ENCODE results near the gene HSF2BP.
"Not testable (repeated sequence)": the region's sequence is repeated elsewhere in the genome, so short reads cannot be mapped to it uniquely, and the experiment has no call there.

Gene HSF2BP

DNA sequence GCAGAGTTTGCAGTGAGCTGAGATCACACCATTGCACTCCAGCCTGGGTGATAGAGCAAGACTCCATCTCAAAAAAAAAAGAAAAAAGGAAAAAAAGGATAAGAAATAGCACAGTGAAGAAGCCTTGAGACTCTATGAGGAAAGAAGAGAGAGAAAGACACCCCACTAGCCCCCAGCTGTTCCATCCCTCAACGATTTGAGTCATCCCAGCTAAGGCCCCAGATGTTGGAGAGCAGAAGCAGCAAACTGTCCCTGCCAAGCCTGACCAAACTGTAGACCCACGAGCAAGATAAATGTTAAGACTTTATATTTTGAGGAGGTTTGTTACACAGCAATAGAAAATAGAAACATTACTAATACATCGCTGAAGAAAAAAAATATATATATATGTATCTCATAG is 42.4 kb downstream of the HSF2BP start:
- DNase-seq: not testable (repeated sequence)

DNA sequence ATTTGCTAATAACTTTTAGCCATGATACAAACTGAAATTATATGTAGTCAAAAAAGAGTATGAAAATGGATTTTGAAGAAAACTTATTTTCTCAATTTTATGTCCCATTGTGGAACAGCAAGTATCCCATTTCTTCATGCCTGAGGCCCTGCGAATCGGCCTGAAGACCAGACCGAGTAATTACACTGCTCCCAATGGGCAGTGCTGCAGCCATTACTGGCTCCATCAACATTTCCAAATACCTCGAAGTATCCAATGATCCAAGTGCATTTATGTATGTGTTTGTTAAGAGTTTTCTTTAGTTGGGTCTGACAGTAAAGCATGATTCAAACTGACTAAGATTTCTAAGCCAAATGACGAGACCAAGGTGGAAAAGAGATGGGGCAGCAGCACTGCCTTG is 44.4 kb downstream of the HSF2BP start:
- no peak for DNase-seq

DNA sequence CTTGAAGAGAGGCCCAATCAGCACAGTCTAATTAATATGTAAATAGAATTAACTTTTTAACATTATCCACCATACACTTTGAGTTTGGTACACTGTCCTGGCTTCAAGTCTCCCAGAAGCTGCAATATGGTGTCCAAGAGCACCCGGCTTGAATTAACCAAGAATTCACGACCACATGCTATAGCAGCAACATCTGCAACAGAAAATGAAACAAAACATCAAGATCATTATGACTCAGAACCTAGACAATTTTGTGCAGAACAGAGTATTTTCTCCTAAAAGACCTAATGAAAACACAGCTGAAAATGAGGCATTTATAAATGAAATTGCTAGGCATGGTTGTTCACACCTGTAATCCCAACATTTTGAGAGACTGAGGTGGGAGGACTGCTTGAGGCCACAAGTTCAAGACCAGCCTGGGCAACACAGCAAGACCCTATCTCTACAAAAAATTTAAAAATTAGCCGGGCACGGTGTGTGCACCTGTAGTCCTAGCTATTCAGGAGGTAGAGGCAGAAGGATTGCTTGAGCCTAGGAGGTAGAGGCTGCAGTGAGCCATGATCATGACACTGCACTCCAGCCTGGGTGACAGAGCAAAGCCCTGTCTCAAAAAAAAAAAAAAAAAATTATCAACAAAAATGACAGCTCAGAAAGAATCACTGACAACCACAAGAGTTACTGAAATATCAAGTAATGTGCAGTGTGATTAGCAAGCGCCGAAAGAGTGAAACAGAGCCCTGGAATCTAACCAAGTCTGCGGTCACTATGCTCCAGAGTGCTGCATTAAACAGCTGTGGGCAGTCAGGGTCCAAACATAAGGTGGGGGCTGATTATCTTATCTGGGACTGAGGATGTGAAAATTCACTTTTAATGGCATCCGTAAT is 45.3 kb downstream of the HSF2BP start:
- DNase-seq: no peak

DNA sequence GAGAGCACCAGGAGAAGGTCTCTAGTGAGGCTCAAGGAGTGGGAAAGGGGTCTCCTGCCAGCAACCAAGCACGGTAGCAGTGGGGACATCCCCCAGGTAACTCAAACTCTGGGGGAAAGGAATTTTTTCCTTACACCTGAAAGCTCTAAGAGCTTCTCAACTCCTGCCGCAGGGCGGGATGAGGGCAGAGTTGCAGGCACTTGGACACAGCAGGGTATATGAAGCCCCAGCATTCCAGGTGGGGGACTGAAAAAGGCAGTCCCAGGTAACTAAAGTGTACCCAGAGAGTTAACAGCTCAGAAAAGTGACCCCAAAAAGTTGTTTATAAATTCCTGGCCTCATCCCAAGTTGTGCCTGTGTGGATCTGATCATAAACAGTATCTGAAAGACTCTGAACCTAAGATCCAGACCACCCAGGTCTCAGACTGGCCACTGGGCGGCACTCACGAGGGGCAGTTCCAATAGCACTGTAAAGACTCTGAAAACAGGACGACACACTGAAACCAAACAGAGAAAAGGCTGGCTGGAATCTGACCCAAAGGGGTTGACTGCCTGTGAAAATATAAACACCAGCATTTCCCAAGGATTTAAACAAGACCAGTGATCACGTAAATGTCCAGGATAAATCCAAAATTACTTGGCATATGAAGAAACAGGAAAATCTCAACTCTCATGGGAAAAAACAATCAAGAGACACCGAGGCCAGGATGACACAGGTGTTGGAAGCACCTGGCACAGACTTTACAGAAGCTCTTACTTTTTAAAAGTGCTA is 47.5 kb downstream of the HSF2BP start:
- DNase-seq: no peak

DNA sequence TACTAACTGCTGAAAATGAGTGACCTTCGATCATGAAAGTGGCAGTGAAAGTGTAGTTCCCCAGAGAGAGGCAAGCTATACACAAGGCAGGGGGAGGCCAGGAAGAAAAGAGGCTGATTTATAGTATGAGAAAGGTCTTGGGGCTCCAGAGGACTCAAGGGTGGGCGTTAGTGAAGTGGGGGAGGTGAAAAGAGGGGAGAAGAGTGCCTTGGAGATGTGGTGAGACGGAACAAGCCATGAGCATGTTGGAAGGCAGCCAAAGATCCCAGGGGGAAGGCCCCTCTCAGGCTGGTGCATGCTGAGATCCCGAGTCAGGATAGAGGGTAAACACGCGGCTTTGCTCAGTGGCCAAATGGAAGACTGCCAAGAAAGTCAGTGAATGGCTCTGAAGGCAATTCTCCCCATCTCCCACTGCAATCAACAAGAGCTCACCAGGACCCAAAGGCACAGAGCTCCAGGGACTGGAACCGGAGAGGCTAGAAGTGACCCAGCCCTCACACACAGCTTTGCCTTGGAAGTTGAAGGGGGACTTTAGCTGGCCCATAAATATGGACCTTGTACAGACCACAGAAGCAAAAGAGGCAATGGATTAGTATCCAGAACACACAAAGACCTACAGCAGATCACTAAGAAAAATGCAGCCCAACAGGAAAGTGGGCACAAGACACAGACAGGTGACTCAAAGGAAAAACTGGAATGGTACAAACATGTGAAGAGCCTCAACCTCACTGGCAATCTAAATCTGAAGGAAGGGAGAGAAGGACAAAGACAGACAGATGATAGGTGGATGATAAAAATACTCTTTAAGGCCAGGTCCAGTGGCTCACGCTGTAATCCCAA is 49.6 kb downstream of the HSF2BP start:
- peak; percentile 74 for DNase-seq

DNA sequence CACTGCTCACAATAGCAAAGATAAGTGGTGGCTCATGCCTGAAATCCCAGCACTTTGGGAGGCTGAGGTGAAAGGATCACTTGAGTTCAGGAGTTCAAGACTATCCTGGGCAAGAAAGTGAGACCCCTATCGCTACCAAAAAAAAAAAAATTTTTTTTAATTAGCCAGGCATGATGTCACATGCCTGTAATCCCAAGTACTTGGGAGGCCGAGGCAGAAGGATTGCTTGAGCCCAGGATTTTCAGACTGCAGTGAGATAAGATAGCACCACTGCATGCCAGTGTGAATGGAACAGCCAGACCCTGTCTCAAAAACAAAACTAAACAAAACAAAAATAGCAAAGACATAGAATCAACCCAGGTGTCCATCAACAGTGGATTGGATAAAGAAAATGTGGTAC is 50.6 kb downstream of the HSF2BP start:
- no peak for DNase-seq

DNA sequence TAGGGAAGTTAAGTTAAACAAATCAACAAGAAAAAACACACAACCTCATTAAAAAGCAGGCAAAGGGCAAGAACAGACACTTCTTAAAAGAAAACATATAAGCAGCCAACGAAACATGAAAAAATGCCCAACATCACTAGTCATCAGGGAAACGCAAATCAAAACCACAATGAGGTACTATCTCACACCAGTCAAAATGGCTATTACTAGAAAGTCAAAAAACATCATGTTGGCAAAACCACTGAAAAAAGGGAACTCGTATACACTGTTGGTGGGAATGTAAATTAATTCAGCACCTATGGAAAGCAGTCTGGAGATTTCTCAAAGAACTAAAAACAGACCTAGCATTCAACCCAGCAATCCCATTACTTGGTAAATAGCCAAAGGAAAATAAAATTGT is 51.1 kb downstream of the HSF2BP start:
- DNase-seq: no peak

DNA sequence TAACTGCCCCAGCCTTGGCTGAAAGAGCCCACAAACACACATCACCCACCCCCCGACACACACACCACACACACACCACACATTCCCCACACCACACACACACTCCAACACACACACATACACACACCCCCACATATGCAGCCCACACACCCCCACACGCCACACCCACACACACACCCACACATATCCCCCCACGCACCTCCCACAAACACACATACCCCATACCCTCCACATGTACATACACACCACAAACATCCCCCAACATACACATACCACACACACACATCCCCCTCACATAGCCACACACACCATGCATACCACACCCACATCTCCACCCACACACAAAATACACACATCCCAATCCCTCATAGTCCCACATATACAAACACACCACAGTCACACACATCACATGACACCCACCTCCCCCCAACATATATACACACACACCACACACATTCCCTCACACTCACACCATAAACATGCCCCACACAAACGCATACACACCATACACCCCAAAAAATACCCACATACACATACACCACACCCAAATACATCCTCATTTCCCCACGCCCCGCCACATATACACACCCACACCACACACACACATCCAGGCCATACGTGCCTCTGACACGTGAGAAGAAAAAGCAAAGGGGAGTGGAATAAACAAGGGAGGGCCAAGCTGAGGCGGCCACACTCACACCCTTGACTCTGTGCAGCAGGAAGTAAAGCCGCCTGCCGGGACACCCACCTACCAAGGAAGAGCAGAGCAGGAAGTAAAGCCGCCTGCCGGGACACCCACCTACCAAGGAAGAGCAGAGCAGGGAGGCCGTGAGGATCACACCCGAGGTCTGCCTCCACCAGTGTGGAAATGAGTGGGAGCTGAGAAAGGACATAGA is 53.7 kb downstream of the HSF2BP start:
- no peak for DNase-seq

DNA sequence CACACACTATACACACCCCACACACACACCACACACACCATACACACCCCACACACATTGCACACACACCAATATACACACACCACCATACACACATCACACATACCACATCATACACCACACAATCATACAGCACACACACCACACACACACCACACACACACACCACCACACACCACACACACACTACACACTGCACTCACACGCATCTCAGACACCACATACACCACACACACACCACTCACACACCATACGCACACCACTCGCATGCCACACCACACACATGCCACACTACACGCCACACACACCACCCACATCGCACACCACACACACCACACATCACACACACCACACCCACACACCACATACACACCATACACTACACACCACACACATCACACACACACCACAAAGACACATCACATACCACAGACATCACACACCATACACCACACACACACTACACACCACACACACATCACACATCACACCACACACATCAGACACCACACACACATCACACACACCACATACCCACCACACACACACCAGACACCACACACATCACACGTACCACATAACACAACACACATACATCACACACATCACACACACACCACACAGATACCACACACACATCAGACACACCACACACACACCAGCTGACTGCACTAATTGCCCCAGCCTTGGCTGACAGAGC is 54.6 kb downstream of the HSF2BP start:
- DNase-seq: no peak

DNA sequence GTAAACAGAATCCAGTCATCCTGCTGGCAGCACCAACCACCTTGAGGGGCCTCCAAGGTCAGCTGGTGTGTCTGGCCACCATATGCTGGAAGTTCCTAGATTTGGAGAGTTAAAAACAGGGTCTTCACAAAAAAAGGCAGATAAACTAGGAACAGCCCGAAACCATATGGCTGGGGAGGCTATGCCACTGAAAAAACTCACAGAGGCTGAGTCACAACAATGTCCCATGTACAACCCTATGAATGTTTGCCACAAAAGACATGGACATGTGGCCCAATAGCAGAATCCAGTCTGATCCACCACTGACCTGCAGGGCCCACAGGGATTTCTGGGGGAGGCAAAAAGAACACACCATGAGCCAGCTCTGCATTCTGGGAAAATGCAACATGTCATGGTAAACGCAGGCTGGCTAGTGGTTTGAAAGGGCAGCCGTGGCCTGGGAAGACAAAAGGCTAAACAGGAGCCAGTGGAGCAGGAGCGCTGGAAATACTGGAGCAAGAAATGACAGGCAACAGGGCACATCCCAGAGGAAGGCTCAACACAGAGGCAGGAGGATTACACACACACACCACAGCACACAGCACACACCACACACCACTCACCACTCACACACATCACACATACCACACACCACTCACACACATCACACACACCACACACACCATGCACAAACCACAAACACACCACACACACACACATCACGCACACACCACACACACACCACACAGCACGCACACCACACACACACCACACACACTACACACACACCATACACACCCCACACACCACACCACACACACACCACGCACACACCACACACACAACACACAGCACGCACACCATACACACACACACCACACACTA is 55.4 kb downstream of the HSF2BP start:
- no peak for DNase-seq

DNA sequence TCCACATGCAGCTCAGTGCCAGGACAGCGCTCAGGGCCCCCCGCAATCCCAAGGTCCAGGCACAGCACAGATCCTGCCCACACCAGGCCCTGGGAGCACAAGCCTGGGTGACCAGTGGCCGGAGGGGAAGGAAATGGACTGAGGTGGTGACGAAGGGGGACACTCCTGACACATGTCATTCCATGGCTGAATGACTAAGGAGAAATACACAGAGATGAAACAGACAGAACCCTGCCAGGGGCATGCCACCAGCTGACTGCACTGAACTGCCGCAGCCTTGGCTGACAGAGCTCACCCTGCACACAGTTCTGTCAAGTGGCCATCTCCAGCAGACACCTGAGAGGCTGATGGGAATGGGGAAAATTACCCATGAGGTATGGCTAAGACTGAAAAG is 56.1 kb downstream of the HSF2BP start:
- DNase-seq: no peak

DNA sequence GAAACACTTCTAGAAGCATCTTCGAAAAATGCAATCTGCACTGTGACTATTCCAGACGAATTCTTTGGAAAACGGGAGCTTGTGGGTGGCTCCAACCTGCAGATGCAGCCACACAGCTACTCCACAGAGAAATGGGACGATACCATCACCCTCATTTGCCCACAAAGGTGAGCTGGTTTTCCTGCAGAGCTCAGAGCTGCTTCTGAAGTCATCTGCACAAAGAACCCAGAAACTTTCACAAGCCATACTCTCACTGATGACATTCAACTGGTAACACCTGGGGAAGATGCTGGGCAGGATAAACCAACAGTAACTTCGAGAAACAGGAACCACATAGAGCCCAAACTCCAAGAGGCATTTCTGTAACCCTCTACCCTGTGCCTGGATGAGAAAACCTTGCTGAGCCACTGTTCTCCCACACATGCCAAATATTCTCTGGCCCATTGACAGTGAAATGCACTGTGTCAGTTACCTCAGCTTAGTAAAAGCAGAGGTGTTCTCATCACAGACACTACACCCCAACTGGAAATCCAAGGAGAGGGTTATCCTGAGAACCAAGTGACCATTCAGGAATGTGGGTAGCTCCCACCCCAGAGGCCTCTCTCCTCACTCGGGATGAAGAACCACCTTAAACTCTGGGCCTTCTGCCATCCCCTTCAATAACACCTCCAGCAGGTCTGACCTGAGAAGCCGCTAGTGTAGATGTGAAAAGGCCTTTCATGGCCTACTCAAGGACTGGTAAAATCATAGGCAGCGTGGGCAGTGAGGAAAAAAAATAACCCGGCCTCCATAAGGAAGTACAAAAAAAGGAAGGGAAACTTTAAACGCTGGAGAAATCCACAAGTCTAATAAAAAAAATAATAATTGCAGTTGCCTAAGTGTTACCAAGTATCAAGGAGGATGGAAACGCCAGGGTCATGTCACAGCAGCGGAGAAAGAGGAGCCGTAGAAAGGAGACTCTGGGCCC is 56.7 kb downstream of the HSF2BP start:
- DNase-seq: no peak

DNA sequence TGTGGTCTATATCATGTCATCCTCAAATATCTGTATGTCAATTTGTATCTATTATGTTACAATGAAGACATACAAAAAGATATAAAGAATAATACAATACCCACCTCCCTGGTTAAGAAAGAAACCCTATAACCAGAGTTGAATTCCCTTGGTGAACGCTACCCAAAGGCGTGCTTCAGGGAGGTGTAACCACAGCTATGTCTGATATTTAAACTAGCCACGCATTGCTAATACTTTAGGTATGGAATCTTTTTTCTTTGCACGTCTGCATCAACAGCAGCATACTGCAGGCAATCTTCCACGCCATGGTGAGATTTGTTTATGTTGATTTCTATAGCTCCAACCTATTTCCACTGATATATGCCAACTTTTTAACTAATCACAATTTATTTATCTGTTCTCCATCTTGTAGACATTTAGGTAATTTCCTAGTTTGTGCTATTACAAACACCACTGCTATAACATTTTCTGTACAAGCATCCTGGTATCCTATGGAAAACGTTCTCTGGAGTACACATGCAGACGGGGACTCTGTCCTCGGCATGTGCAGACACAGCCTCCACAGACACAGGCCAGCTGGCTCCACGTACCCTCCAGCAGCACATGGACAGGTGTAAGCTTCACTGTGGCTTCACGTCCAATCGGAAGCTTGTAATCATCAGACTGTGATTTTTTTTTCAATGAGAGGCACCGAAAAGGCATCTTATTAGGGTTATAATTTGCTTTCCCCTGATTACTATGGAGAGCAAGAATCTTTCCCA is 58.5 kb downstream of the HSF2BP start:
- no peak for DNase-seq

DNA sequence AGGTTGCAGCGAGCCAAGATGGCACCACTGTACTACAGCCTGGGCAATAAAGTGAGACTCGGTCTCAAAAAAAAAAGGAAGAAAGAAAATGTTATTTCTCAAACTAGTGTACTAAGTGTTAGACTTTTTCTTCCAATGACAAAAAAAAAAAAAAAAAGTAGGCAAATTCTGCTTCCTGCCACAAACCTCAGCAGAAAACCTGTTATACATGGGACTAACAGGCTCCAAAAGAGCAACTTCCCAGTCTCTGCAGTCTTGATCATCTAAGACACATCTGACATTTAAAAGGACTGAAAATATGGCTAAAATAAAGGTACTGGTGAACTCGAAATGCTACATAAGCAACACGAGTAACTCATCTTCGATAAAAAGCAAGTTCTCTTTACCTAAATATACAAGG is 59.6 kb downstream of the HSF2BP start:
- no peak for DNase-seq

DNA sequence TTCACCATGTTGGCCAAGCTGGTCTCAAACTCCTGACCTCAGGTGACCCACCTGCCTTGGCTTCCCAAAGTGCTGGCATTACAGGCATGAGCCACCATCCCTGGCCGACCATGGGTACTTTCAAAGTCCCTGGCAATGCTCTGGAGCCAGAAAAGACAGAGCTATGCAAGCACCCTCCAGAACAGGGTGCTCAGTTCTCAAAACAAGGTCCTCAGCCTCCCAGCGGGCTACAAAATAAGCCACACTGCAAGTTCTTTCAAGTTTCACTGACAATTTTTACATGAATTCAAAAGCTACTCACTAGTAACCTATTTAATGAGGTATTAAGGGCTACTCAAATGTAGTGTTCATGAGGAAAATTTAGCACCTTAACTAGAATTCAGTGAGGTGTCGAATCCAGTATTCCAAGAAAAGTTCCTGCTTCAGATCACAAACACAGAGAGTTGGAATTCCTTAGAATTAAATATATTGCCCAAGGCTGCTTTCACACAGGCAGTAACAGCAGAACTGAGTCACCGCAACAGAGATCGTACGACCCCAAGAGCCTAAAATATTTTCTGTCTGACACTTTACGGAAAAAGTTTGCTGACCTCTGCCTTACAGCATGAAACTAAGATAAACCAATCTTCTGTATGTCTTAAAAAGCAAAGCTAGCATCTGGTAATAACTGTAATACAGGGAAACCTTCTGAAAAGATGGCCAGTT is 60.7 kb downstream of the HSF2BP start:
- no peak for DNase-seq

DNA sequence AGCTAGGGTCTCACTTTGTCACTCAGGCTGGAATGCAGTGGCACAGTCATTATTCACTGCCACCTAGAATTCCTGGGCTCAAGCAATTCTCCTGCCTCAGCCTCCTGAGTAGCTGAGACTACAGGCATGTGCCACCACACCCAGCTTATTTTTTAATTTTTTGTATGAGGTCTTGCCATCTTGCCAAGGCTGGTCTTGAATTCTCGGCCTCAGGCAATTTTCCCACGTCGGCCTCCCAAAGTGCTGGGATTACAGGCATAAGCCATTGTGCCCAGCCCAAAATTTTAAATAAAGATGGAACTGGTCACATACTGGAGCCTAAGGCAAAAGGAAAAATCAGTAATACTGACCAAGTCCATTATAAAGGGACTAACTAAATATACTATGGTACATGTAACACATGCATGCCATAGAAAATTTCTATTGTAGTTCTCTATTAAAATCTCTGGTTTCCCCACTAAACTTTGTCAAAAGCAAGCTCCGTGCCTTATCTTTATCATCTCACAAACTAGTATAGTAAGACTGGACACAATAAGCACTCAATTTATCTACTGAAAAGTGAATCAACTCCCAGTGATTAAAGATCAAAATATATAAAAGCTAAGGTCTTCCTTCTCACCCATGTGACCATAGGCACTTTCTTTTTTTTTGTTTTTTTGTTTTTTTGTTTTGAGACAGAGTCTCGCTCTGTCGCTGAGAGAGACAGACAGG is 61.6 kb downstream of the HSF2BP start:
- DNase-seq: no peak

DNA sequence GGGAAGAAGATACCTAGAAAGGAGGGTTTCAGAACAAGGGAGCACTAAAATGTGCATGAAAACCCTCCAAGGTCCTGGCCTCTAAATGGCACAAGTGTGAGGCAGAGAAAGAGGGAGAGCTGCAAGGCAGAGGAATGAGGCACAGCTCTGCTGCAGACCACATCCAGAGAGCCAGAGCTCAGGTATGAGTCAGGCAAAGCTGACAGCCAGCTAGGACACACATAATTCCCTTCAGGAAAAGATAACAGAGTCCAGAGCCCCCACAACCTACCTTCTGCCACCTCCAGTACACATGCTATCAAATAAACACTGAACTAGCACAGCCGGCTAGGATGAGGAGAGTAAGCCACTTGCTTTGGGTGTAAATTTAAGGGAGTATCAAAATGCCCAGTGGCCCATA is 62.2 kb downstream of the HSF2BP start:
- no peak for DNase-seq
